ENCODE data around the gene NID1.
"Not testable (repeated sequence)": the region's sequence is repeated elsewhere in the genome, so short reads cannot be mapped to it uniquely, and the experiment has no call there.

Gene NID1

GRCh38 chr1:236007781-236008180, 57.1 kb downstream of the NID1 start:
- intact Hi-C loops (cut with DNase I) = no loop called here
- DNase-seq = no peak

- intact Hi-C loops (cut with DNase I); DNase-seq: not testable (repeated sequence)
These were observed 61.8 kb downstream of the NID1 start for GRCh38 chr1:236003058-236003457.

- DNase-seq = no peak
- intact Hi-C loops (cut with DNase I) = no loop called here
These were observed 62.3 kb downstream of the NID1 start for GRCh38 chr1:236002572-236002971.

GRCh38 chr1:236002025-236002390, 62.9 kb downstream of the NID1 start:
- intact Hi-C loops (cut with DNase I) = no loop called here
- DNase-seq = no peak

GRCh38 chr1:236000781-236001180, 64.1 kb downstream of the NID1 start:
- intact Hi-C loops (cut with DNase I) = no loop called here
- no peak for DNase-seq

GRCh38 chr1:235999259-235999925, 65.5 kb downstream of the NID1 start:
- intact Hi-C loops (cut with DNase I) = no loop called here
- DNase-seq = no peak

- intact Hi-C loops (cut with DNase I) = no loop called here
- DNase-seq = no peak
These were observed 66.1 kb downstream of the NID1 start for GRCh38 chr1:235998812-235999211.

GRCh38 chr1:235997931-235998330, 67.0 kb downstream of the NID1 start:
- DNase-seq = no peak
- intact Hi-C loops (cut with DNase I) = no loop called here

GRCh38 chr1:235997049-235997448, 67.8 kb downstream of the NID1 start:
- intact Hi-C loops (cut with DNase I) = no loop called here
- no peak for DNase-seq

- DNase-seq = no peak
- intact Hi-C loops (cut with DNase I) = no loop called here
These were observed 68.7 kb downstream of the NID1 start for GRCh38 chr1:235996048-235996785.

- no peak for DNase-seq
- intact Hi-C loops (cut with DNase I) = no loop called here
These were observed 69.4 kb downstream of the NID1 start for GRCh38 chr1:235995511-235995910.

GRCh38 chr1:235993652-235994051, 71.2 kb downstream of the NID1 start:
- intact Hi-C loops (cut with DNase I) = no loop called here
- no peak for DNase-seq

- intact Hi-C loops (cut with DNase I) = no loop called here
- no peak for DNase-seq
These were observed 72.0 kb downstream of the NID1 start for GRCh38 chr1:235992868-235993267.

- no peak for DNase-seq
- intact Hi-C loops (cut with DNase I) = no loop called here
These were observed 72.5 kb downstream of the NID1 start for GRCh38 chr1:235992346-235992745.

- intact Hi-C loops (cut with DNase I) = no loop called here
- no peak for DNase-seq
These were observed 74.5 kb downstream of the NID1 start for GRCh38 chr1:235990330-235990795.

GRCh38 chr1:235989105-235989504, 75.8 kb downstream of the NID1 start:
- DNase-seq = no peak
- intact Hi-C loops (cut with DNase I) = no loop called here

- DNase-seq = no peak
- intact Hi-C loops (cut with DNase I) = no loop called here
These were observed 78.0 kb downstream of the NID1 start for GRCh38 chr1:235986869-235987268.

- DNase-seq = no peak
- intact Hi-C loops (cut with DNase I) = no loop called here
These were observed 80.7 kb downstream of the NID1 start for GRCh38 chr1:235984041-235984825.

- intact Hi-C loops (cut with DNase I) = no loop called here
- DNase-seq = no peak
These were observed 83.9 kb downstream of the NID1 start for GRCh38 chr1:235980976-235981375.

- intact Hi-C loops (cut with DNase I) = loop anchor here (10.0 kb wide), 1 partner anchor 465 kb away; no protein-coding TSS in a partner anchor
These were observed 85.1 kb downstream of the NID1 start for GRCh38 chr1:235979716-235980333.

GRCh38 chr1:235979176-235979575, 85.7 kb downstream of the NID1 start:
- DNase-seq = no peak
- intact Hi-C loops (cut with DNase I) = loop anchor here (10.0 kb wide), 1 partner anchor 464 kb away; no protein-coding TSS in a partner anchor

More at GRCh38 chr1:235979716-235980333, 85.1 kb downstream of the NID1 start:
- peak in 2 of 10 donors; percentile 12 to 57 for DNase-seq

Measured in posterior cingulate gyrus (tissue), 11 donors.